RCC 7860 (cell line): ENCODE results near the gene ALDH1A1.
"Not testable (repeated sequence)": the region's sequence is repeated elsewhere in the genome, so short reads cannot be mapped to it uniquely, and the experiment has no call there.

Experiments used
- DNase-seq: peaks from one replicate; pipeline ENCODE4 v3.0.0-alpha.2; 2015; ENCODE audit warnings: low spot score
- FAIRE-seq: peaks from 2 replicates; lab custom pipeline; 2012; peaks lifted over from hg19 to GRCh38; lab: Jason Lieb, UNC

ALDH1A1 gene

DNA sequence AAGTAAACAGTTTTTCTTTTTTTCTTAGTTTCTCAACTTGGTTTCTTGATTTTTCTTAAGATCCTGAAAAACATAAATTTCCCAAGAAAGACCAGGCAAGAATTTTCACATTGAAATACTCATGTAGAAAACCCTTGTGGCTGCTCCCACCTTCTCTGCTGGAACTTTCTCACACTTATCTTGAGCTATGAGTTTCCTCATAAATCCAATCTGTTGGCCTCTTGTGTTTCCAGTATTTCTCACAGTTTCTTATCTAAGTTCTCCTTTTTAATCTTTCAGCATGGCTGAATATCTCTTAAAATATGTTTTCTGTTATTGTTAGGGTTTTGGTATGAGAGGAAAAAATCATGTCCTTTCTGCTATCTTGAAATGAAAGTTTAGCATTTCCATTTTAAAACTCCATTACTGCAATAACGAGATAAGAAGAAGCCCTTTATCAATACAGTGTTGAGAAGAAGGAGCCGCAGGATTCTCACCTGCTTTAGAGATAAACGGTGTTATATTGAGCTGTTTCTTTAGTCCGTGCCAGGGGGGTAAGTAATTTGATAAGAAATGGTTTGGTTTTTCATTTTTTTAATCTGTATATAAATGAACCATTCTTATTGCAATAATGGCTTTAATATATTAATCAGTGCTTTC, 89.3 kb downstream of the ALDH1A1 start:
- FAIRE-seq (no peak), DNase-seq (no peak)

DNA sequence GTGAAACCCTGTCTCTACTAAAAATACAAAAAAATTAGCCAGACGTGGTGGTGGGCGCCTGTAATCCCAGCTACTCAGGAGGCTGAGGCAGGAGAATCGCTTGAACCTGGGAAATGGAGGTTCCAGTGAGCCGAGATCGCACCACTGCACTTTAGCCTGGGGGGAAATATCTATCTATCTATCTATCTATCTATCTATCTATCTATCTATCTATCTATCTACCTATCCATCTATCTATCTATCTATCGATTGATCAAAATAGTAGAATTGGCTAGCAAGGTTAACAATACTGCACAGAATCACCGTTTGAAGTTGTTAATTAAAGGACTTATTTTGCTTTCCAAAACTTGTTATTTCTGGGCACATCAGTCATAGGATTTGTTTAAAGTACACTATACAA, 90.1 kb downstream of the ALDH1A1 start:
- FAIRE-seq, DNase-seq: not testable (repeated sequence)

DNA sequence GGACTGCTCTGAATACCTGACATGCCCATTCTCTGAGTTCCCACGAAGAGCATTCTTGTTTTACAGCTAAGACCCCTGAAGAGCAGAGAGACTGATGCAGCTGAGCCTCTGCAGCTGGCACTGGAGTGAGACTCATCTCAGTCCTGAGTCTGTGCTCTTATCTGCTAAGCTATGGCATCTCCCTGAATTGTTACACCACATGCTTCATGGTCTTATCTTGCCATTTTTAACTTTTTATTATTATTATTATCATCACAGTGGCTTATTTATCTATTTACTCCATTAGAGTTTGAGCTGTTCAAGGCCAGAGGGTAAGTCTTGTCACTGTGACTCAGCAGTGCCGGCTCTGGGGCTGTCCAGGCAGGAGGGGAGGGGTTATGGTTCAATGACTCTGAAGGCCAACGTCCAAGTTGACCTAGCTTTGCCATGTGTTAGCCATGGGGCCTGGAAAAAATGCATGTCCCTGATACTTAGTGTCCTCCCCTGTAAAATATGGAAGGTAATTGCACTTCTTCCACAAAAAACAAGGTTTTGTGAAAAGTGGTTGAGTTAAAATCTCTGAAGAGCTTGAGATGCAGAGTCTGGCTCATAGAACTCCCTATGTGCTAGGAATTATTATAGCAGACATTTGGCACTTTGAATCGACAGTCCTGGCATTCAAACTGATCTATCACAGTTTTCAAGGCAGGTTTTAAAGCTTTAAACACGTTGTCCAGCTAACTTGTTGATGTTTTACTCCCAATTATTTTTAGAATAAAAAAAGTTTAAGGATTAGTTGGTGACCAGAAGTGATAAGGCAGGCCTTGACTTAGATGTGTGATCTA, 94.6 kb downstream of the ALDH1A1 start:
- DNase-seq, result peak; percentile 72
- FAIRE-seq, result peak; percentile 90

DNA sequence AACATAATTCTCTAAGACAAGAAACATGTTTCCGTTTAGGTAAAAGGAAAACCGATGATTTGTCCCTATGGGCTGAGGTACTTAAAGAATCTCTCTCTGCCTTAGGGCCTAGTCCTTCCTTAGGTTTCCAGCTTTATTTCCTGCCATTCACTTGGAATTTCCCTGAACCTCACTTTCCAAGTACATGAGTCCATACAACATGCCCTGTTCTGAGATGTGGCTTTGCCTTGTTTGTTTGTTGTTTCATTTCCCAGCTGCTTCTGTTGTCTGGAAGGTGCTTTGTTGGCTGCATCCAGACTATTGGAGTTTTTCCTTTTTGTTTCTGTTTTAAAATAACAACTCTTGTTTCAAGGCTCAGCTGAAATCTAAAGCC, 95.2 kb downstream of the ALDH1A1 start:
- DNase-seq (no peak), FAIRE-seq (no peak)

DNA sequence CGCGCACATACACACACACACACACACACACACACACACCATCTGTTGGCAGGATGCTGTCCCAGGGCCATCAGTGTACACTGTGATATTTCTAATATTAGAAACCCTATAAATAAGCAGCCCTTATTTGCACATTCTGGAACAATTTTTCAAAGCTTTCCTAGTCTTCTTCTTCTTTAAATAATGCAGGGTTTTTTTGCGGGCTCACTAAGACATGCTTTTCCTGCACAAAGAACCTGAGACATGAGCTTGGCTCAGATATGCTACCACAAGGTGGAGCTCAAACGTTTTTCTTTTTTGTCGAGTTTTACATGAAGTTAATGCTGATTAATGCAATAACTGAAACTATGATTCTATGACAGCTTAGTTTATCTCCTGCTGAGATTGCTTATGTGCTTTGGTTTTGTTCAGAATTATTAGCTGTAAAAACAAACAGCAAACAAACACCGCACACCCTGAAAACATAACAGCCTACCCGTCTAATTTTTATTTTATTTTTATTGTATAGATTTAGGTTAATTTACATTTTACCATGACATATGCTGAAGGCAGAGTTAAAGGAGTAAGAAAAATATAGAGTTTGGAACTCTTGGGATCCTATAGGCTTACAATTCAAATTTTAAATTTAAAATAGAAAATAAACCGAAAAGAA, 95.8 kb downstream of the ALDH1A1 start:
- DNase-seq (peak; percentile 61), FAIRE-seq (peak; percentile 90)

DNA sequence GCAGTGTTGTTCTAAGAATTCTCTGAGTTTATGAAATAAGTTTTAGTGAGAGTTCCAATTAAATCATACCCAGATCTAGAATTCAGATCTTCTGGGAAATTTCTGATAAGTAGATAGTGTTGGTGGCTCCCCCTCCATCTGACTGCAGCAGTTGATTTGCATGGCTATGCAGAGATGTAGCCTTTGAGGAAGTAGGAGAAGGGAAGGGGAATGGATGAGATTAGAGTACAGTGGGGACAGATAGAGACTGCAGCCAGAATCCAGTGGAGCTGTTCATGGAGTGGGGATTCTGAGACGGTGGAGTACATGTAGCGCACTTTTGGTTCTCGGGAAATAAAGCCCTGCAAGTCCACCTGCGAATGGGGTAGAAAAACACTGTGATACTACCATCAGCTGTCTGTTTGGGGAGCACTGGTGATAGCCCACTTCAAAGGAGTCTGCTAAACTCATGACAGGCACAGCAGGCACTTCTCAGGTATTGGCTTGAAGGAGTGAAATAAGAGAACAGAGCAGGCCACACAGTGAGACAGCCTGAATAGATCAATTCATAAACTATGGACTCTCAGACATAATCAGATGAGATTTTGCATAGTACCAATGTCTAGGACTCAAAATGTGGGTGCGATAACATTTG, 96.8 kb downstream of the ALDH1A1 start:
- FAIRE-seq (no peak), DNase-seq (no peak)

DNA sequence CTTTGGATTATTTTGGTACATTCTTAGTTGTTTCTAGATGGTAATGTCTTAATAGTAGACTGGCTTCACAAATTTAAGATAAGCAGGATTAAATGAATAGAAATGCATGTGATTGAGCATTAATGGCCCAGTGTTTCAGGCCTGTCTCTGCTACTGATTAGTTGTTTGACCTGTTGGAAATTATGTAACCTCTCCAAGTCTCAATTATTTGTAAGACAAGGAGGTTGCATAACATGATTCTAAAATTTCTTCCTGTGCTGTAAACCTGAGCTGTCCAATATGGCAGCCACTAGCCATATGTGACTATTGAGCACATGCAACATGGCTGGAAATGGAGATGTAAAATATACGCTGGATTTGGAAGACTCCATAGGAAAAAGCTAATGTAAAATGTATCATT, 97.5 kb downstream of the ALDH1A1 start:
- FAIRE-seq, result no peak
- DNase-seq, result no peak
